ENCODE measurements around the gene LRRC56. TPM values are rescaled to one million over a fixed set of nuclear protein-coding genes. Genes with fewer than 3 reads are reported as not detected.
A peak's percentile ranks its signal among the peaks of the same experiment; 100 is the strongest.

The LRRC56 gene
- total RNA-seq, 1 experiment from 2014 or later = 3.4 TPM

GRCh38 chr11:567011-567628, 29.8 kb downstream of the LRRC56 start:
- Mint-ChIP-seq H3K4me3 (peak overlapping the region; percentile 74 to 87), H3K9me3 (0 out of 5 replicates have a peak, but pooled peaks cover 0 to 2% of the 10 kb centered on the region in 2 experiments), H3K27ac (no peak overlapping the region), H3K27me3 (ENCODE audit: low read depth) (peaks cover 2% of the 10 kb centered on the region; the same call in 1 of the 2 replicates), H3K4me1 (peaks cover 27 to 35% of the 10 kb centered on the region in 2 experiments), H3K36me3 (ENCODE audit: insufficient read depth in 1 of 3, low read depth in 3 of 3) (peaks cover 0 to 11% (median 4%) of the 10 kb centered on the region in 3 experiments; a peak in 5 of 7 replicates)
- WGBS (ENCODE audit: extremely low coverage, insufficient read length, low lambda C conversion rate) = no CpG with 5 or more reads among the region's 18 CpGs
- H3K4me1 ChIP-seq (ENCODE audit: insufficient read depth, low read length) = no peaks in the 10 kb centered on the region
- no peak overlapping the region for H2BK5ac ChIP-seq (ENCODE audit: insufficient read length, low read length)
- no peaks in the 10 kb centered on the region for H4K20me1 ChIP-seq (ENCODE audit: control insufficient read depth, insufficient read depth, insufficient read length)
- no peaks in the 10 kb centered on the region for H3K79me2 ChIP-seq (ENCODE audit: insufficient read depth, low read length)
- H2AFZ ChIP-seq (ENCODE audit: low read length) = no peak overlapping the region
- no peak overlapping the region for H2BK15ac ChIP-seq (ENCODE audit: low read depth, low read length)
- no peak overlapping the region for H3K23ac ChIP-seq (ENCODE audit: insufficient read length, low read depth, low read length)
- no peak overlapping the region for H2BK120ac ChIP-seq (ENCODE audit: low read depth, low read length, poor library complexity, severe bottlenecking)
- TF ChIP-seq CTCF (conservative IDR thresholded peaks at IDR 0.05) = no peak
- no peaks in the 10 kb centered on the region for H3K27me3 ChIP-seq (ENCODE audit: insufficient read depth, low read length)
- no peak overlapping the region for H3K18ac ChIP-seq (ENCODE audit: insufficient read length, low read depth, low read length)
- H2BK12ac ChIP-seq (ENCODE audit: insufficient read length, low read depth, low read length) = no peak overlapping the region
- H4K8ac ChIP-seq (replicated peaks; ENCODE audit: insufficient read length, low read depth, low read length) = no peak overlapping the region
- peaks cover 5% of the 10 kb centered on the region for H3K23me2 ChIP-seq (ENCODE audit: insufficient read length, low read depth, low read length, poor library complexity, severe bottlenecking)
- DNase-seq = no peak
- H3K14ac ChIP-seq (ENCODE audit: insufficient read depth, low read length) = no peak overlapping the region
- H3K9me3 ChIP-seq (ENCODE audit: control insufficient read depth, low read depth, low read length) = no peaks in the 10 kb centered on the region
- no peak overlapping the region for H3T11ph ChIP-seq (ENCODE audit: low read length)
- H3K4ac ChIP-seq (ENCODE audit: low read depth, low read length) = no peak overlapping the region
- H3K9ac ChIP-seq (ENCODE audit: extremely low read depth, insufficient read length, low read length) = no peak overlapping the region
- no peak overlapping the region for H4K5ac ChIP-seq (ENCODE audit: insufficient read length, low read depth, low read length)
- H2BK20ac ChIP-seq (ENCODE audit: low read depth, low read length, poor library complexity, severe bottlenecking) = no peak overlapping the region
- no peaks in the 10 kb centered on the region for H3K79me1 ChIP-seq (ENCODE audit: insufficient read depth, low read depth, low read length, poor library complexity, severe bottlenecking)
- no peak overlapping the region for H3K56ac ChIP-seq (ENCODE audit: insufficient read length, low read depth, low read length)
- no peak overlapping the region for H3K27ac ChIP-seq (ENCODE audit: insufficient read length, low read depth, low read length)
- no peak overlapping the region for H2AK5ac ChIP-seq (ENCODE audit: insufficient read length, low read length)
- no peak overlapping the region for H4K91ac ChIP-seq (ENCODE audit: insufficient read length, low read depth, low read length)
- H3K4me2 ChIP-seq (ENCODE audit: insufficient read depth, insufficient read length, low read length) = peak overlapping the region; percentile 22
